ENCODE measurements around the gene MSLN.

MSLN gene

DNA sequence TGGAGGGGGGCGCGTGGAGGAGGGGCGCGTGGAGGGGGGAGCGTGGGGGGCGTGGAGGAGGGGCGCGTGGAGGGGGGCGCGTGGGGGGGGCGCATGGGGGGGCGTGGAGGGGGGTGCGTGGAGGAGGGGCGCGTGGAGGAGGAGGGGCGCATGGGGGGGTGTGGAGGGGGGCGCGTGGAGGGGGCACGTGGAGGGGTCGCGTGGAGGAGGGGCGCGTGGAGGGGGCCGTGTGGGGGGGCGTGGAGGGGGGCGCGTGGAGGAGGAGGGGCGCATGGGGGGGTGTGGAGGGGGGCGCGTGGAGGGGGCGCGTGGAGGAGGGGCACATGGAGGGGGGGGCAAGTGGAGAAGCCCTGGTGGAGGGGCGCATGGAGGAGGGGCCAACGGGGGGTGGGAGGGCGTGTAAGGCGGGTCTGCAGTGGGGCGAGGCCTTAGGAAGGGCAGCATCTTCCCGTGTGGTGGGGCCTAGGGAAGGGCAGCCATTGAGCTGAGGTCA is 7.3 kb downstream of the MSLN start:
- TF ChIP-seq, protein P1, sequence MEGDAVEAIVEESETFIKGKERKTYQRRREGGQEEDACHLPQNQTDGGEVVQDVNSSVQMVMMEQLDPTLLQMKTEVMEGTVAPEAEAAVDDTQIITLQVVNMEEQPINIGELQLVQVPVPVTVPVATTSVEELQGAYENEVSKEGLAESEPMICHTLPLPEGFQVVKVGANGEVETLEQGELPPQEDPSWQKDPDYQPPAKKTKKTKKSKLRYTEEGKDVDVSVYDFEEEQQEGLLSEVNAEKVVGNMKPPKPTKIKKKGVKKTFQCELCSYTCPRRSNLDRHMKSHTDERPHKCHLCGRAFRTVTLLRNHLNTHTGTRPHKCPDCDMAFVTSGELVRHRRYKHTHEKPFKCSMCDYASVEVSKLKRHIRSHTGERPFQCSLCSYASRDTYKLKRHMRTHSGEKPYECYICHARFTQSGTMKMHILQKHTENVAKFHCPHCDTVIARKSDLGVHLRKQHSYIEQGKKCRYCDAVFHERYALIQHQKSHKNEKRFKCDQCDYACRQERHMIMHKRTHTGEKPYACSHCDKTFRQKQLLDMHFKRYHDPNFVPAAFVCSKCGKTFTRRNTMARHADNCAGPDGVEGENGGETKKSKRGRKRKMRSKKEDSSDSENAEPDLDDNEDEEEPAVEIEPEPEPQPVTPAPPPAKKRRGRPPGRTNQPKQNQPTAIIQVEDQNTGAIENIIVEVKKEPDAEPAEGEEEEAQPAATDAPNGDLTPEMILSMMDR (IDR thresholded peaks at IDR 0.05): no peak
- Histone ChIP-seq H3K4me1 (no peaks in the 10 kb centered on the region), H3K4me3 (no peak overlapping the region), H3K36me3 (no peaks in the 10 kb centered on the region), H3K27me3 (peaks cover 0 to 78% of the 10 kb centered on the region in 2 donors), H3K9me3 (no peaks in the 10 kb centered on the region), H3K27ac (no peak overlapping the region)
- DNase-seq: no peak
- intact Hi-C loops (cut with DNase I; ENCODE audit: low total_unique reads): no loop called here

DNA sequence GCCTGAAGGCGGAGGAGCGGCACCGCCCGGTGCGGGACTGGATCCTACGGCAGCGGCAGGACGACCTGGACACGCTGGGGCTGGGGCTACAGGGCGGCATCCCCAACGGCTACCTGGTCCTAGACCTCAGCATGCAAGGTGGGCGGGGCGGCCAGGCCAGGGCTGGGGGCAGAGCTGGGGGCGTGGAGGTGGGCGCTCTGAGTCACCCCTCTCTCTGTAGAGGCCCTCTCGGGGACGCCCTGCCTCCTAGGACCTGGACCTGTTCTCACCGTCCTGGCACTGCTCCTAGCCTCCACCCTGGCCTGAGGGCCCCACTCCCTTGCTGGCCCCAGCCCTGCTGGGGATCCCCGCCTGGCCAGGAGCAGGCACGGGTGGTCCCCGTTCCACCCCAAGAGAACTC is 7.9 kb downstream of the MSLN start:
- no peak for DNase-seq

DNA sequence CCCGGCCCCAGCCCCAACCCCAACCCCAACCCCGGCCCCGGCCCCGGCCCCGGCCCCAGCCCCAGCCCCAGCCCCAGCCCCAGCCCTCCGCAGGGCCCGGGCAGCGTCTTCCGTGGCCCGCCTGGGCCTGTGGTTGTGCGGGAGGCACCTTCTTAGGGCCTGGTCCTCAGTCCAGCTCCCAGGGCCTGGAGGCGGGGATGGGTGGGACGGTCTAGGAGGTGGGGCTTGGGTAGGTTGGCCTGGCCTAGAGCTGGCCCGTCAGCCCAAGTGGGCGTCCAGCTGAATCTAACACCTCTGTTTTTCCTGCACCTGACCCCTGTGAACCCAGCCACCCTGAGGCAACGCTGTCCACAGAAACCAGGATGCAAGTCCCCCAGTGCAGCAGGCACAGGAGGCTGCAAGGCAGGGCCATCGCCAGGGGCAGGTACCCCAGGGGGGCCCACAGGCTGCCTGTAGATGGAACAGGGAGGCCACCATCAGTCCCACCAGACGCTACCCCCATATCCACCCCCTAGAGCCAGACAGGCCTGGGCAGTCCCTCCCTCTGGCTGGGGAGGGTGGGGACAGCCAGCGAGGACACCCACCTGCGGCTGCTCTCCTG is 8.8 kb downstream of the MSLN start:
- TF ChIP-seq, protein P1 (IDR thresholded peaks at IDR 0.05): no peak
- intact Hi-C loops (cut with DNase I; ENCODE audit: low total_unique reads): no loop called here
- H3K27me3 ChIP-seq: peaks cover 0 to 72% of the 10 kb centered on the region in 2 donors

More for the DNA sequence above, 7.9 kb downstream of the MSLN start:
- H3K9me3 ChIP-seq: no peaks in the 10 kb centered on the region
- no peaks in the 10 kb centered on the region for H3K36me3 ChIP-seq
- TF ChIP-seq, protein P1 (IDR thresholded peaks at IDR 0.05): no peak
- intact Hi-C loops (cut with DNase I; ENCODE audit: low total_unique reads): no loop called here
- no peak overlapping the region for H3K4me3 ChIP-seq
- peaks cover 0 to 74% of the 10 kb centered on the region in 2 donors for H3K27me3 ChIP-seq
- H3K4me1 ChIP-seq: no peaks in the 10 kb centered on the region
- H3K27ac ChIP-seq: no peak overlapping the region

DNA sequence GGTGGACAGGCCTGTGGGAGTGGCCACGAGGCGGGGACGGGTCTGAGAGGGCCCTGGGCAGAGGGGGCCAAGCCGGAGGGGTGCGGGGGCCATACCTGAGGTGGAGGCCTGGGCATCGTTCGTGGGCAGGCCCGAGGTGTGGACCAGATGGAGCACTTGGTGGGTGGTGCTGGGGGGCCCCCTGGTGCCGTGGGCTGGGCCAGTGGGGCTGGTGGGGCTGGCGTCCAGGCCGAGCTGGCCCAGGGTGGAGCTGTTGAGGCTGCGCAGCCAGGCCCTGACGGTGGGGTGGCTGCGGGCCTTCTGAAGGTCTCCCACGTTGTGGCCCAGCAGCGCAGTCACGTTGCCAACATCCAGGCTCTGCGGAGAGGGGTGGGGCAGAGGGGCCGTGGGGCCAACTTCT is 9.4 kb downstream of the MSLN start:
- DNase-seq: no peak
- no peak overlapping the region for H3K4me3 ChIP-seq
- no peaks in the 10 kb centered on the region for H3K36me3 ChIP-seq
- intact Hi-C loops (cut with DNase I; ENCODE audit: low total_unique reads): no loop called here
- no peaks in the 10 kb centered on the region for H3K9me3 ChIP-seq
- no peak overlapping the region for H3K27ac ChIP-seq
- TF ChIP-seq, protein P1 (IDR thresholded peaks at IDR 0.05): no peak
- H3K27me3 ChIP-seq: peaks cover 0 to 73% of the 10 kb centered on the region in 2 donors
- H3K4me1 ChIP-seq: no peaks in the 10 kb centered on the region

More for the DNA sequence above, 8.8 kb downstream of the MSLN start:
- Histone ChIP-seq H3K9me3 (no peaks in the 10 kb centered on the region), H3K27ac (no peak overlapping the region), H3K4me1 (no peaks in the 10 kb centered on the region), H3K4me3 (no peak overlapping the region), H3K36me3 (no peaks in the 10 kb centered on the region)
- DNase-seq: no peak

DNA sequence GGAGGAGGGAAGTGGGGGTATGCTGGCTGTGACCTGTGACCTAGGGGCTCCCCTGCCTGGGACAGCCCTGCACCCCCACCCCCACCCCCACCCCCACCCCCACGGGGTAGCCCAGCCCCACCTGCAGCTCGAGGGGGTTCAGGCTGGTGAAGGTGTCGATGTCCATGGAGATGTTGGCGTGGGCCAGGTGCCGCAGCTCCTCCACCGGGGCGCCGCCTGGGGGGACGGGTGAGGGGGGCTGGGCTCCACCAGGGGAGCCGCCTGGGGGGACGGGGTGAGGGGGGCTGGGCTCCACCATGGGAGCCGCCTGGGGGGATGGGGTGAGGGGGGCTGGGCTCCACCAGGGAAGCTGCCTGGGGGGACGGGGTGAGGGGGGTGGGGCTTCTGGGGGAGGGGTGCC is 9.9 kb downstream of the MSLN start:
- no peak for DNase-seq
- intact Hi-C loops (cut with DNase I; ENCODE audit: low total_unique reads): no loop called here
- Histone ChIP-seq H3K36me3 (no peaks in the 10 kb centered on the region), H3K4me1 (no peaks in the 10 kb centered on the region), H3K9me3 (no peaks in the 10 kb centered on the region), H3K27me3 (peaks cover 0 to 73% of the 10 kb centered on the region in 2 donors), H3K4me3 (no peak overlapping the region), H3K27ac (no peak overlapping the region)
- TF ChIP-seq, protein P1 (IDR thresholded peaks at IDR 0.05): no peak

Measured in tibial artery (tissue), 4 donors.